BLaER1 (cell line): ENCODE measurements around the gene CDH22.

Experiments
- H3K27ac ChIP-seq: shearing (Covaris generic); formaldehyde crosslinking; 2 replicates; pipeline ENCODE4 v1.8.1; 2022
- H3K27me3 ChIP-seq: shearing (Covaris generic); formaldehyde crosslinking; 2 replicates; pipeline ENCODE4 v1.8.1; 2022
- H3K36me3 ChIP-seq: shearing (Covaris generic); formaldehyde crosslinking; 2 replicates; pipeline ENCODE4 v1.8.1; 2022
- H3K4me1 ChIP-seq: shearing (Covaris generic); formaldehyde crosslinking; 2 replicates; pipeline ENCODE4 v1.8.1; 2022
- H3K4me2 ChIP-seq: shearing (Covaris generic); formaldehyde crosslinking; 2 replicates; pipeline ENCODE4 v1.8.1; 2022
- H3K4me3 ChIP-seq: shearing (Covaris generic); formaldehyde crosslinking; 2 replicates; pipeline ENCODE4 v1.8.1; 2022
- H3K9ac ChIP-seq: shearing (Covaris generic); formaldehyde crosslinking; 2 replicates; pipeline ENCODE4 v1.8.1; 2022
- H3K9me3 ChIP-seq: shearing (Covaris generic); formaldehyde crosslinking; 2 replicates; pipeline ENCODE4 v1.8.1; 2022
- H4K20me1 ChIP-seq: shearing (Covaris generic); formaldehyde crosslinking; 2 replicates; pipeline ENCODE4 v1.8.1; 2022
- Cebpa-rat ChIP-seq: shearing (Covaris generic); IDR thresholded peaks from 2 replicates; pipeline ENCODE4 v1.8.1; 2022

CDH22 gene

DNA sequence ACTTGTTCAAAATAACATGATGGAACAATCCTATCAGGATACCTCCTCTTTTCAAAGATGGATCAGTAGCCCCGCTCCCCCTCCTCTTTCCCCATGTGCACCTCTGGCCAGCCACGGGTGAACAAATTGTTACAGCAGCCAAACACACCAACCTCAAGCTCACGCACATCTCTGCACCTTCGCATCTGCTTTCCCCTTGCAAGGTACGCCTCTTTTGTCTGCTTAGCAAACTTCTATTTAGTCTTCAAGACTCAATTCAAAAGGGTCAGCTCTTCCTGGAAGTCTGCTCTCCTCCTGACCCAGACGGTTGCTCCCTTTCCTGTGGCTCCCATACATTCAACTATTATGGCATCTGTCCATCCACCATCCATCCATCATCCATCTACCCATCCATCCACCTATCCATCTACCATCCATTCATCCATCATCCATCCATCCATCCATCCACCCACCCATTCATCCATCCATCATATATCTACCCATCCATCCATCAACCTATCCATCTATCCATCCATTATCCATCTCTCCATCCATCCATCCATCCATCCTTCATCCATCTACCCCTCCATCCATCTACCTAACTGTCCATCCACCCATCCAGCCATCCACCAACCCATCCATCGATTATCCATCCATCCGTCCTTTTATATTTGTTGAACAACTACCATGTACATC, 36.3 kb upstream of the CDH22 start:
- TF ChIP-seq Cebpa-rat, result no peak
- peaks cover 52% of the 10 kb centered on the region for H4K20me1 ChIP-seq
- H3K4me1 ChIP-seq, result peaks cover 27% of the 10 kb centered on the region
- no peak overlapping the region for H3K27ac ChIP-seq
- H3K4me3 ChIP-seq, result no peak overlapping the region
- no peak overlapping the region for H3K9ac ChIP-seq
- peak overlapping the region; percentile 63 for H3K4me2 ChIP-seq
- peaks cover 33% of the 10 kb centered on the region for H3K27me3 ChIP-seq
- no peaks in the 10 kb centered on the region for H3K9me3 ChIP-seq
- H3K36me3 ChIP-seq, result peaks cover 22% of the 10 kb centered on the region; the same call in 1 of the 2 replicates

DNA sequence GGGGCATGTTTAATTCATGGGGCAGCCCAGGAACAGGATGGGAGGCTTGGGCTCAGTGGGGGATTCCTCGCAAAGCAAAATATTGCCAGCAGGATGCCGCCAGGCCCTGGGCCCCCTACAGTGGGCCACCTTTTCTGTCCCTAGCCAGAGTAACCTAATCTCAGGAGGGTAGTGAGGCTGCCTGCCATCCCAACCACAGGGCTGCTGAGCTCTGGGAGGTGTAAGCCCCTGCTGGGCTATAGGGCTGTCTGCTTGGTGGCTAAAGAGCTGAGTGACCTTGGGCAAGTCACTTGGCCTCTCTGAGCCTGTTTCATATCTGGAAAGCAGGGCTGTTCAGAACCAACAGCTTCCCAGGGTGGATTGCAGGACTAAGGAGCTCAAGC, 35.7 kb upstream of the CDH22 start:
- Histone ChIP-seq H4K20me1 (peaks cover 45% of the 10 kb centered on the region), H3K36me3 (peaks cover 22% of the 10 kb centered on the region; the same call in 1 of the 2 replicates), H3K4me1 (peaks cover 20% of the 10 kb centered on the region), H3K4me3 (no peak overlapping the region), H3K9me3 (no peaks in the 10 kb centered on the region), H3K4me2 (peak overlapping the region; percentile 63), H3K27me3 (peaks cover 33% of the 10 kb centered on the region), H3K27ac (no peak overlapping the region), H3K9ac (no peak overlapping the region)
- no peak for TF ChIP-seq Cebpa-rat

- peak overlapping the region; percentile 63 for H3K4me2 ChIP-seq
- no peak overlapping the region for H3K27ac ChIP-seq
- H3K36me3 ChIP-seq, result peaks cover 20% of the 10 kb centered on the region; the same call in 1 of the 2 replicates
- H3K9me3 ChIP-seq, result no peaks in the 10 kb centered on the region
- peaks cover 33% of the 10 kb centered on the region for H3K27me3 ChIP-seq
- H3K4me1 ChIP-seq, result peaks cover 16% of the 10 kb centered on the region
- H4K20me1 ChIP-seq, result peaks cover 40% of the 10 kb centered on the region
- no peak overlapping the region for H3K9ac ChIP-seq
- no peak overlapping the region for H3K4me3 ChIP-seq
- no peak for TF ChIP-seq Cebpa-rat
Observed at GRCh38 chr20:46343348-46343974, 35.2 kb upstream of the CDH22 start.

DNA sequence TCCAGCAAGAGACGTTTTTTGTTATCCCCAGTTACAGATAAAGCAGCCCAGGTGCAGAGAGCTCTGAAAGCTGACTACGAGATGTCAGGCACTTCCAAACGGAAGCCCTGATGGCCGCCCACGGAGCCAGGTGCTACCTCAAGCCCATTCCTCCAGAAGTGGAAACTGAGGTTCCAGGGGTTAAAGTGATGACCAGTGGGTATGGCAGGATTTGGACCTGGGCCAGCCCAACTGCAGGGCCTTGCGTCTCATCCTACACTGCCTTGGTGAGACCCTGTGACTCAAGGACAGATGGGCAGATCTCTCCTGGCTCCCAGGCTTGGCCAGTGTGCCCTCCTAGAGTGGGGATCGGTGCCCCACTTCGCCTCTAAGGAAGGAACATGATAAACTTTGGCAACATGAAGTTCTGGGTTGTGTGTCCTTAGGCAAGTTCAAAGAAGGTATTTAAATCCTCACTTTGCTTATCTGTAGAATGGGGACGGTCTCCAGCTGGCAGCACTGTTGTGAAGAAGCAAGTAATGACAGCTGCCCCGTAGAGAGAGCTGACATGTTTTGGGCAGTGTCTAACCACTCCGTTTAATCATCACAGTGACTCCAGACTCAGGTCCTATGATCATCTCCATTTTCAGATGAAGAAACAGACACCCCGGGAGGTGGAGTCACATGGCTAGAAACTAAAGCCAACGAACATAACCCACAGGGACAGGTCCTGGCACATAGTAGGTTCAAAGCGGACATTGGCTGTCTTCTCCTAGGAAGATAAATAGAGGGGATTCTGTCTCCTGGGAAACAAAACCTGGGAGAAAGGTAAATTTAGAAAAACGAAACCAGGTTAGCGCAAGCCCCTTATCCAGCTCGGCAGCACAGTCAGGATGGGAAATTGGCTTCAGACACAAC, 34.4 kb upstream of the CDH22 start:
- peaks cover 33% of the 10 kb centered on the region for H3K27me3 ChIP-seq
- no peaks in the 10 kb centered on the region for H3K9me3 ChIP-seq
- H3K9ac ChIP-seq, result no peak overlapping the region
- H3K27ac ChIP-seq, result no peak overlapping the region
- H3K4me1 ChIP-seq, result peaks cover 16% of the 10 kb centered on the region
- no peak overlapping the region for H3K4me3 ChIP-seq
- no peak for TF ChIP-seq Cebpa-rat
- H3K36me3 ChIP-seq, result peaks cover 16% of the 10 kb centered on the region; the same call in 1 of the 2 replicates
- H3K4me2 ChIP-seq, result no peak overlapping the region
- peaks cover 35% of the 10 kb centered on the region for H4K20me1 ChIP-seq

- no peak for TF ChIP-seq Cebpa-rat
- Histone ChIP-seq H3K9me3 (no peaks in the 10 kb centered on the region), H3K27me3 (peaks cover 33% of the 10 kb centered on the region), H3K4me2 (no peak overlapping the region), H3K36me3 (peaks cover 10% of the 10 kb centered on the region; the same call in 1 of the 2 replicates), H3K4me1 (peaks cover 16% of the 10 kb centered on the region), H4K20me1 (peaks cover 28% of the 10 kb centered on the region), H3K27ac (no peak overlapping the region), H3K9ac (no peak overlapping the region), H3K4me3 (no peak overlapping the region)
Observed at GRCh38 chr20:46342010-46342378, 33.7 kb upstream of the CDH22 start.

- peaks cover 33% of the 10 kb centered on the region for H3K27me3 ChIP-seq
Observed at GRCh38 chr20:46341074-46342009, 33.0 kb upstream of the CDH22 start.

DNA sequence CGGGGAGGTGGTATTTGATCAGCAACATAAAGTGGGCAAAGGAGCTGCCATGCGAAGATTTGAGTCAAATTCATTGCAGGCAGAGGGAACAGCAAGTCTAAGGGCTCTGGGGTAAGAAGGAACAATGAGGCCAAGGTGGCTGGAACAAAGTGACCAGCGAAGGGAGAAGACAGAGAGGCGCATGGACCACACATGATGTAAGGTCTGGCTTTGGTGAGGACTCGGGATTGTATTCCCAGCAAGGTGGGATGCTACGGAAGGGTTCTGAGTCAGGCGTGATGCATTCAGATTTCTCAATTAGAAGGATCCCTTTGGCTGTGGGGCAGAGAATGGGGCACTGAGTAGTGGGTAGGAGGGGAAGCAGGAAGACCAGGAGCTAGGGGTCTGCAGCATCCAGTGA, 30.7 kb upstream of the CDH22 start:
- no peak for TF ChIP-seq Cebpa-rat
- Histone ChIP-seq H4K20me1 (peaks cover 16% of the 10 kb centered on the region), H3K4me1 (peaks cover 26% of the 10 kb centered on the region), H3K9me3 (no peaks in the 10 kb centered on the region), H3K36me3 (no peaks in the 10 kb centered on the region), H3K27ac (no peak overlapping the region), H3K9ac (no peak overlapping the region), H3K27me3 (peaks cover 24% of the 10 kb centered on the region), H3K4me3 (no peak overlapping the region), H3K4me2 (no peak overlapping the region)

More at GRCh38 chr20:46341074-46342009, 33.0 kb upstream of the CDH22 start:
- Histone ChIP-seq H3K36me3 (peaks cover 3% of the 10 kb centered on the region; the same call in 1 of the 2 replicates), H3K9me3 (no peaks in the 10 kb centered on the region), H3K27ac (no peak overlapping the region), H3K4me3 (no peak overlapping the region), H3K9ac (no peak overlapping the region), H3K4me2 (no peak overlapping the region), H4K20me1 (peaks cover 27% of the 10 kb centered on the region), H3K4me1 (peaks cover 16% of the 10 kb centered on the region)
- no peak for TF ChIP-seq Cebpa-rat

DNA sequence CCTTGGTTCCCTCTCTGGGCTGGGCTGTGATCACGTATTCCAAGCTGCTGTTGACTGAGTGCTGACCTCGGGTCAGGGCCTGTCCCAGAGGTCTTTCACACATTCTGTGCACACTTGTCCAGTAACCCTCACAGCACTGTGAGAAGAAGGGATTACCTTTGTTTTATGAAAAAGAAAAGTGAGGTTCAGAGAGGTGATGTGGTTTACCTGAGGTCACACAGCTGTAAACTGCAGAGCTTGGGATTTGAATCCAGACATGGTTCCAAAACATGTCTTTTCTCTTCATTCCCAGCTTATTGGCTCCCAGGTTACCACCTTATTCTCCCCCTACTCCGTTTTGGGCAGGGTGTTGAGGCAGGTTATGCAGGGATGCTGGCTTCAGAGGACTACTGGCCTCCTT, 28.4 kb upstream of the CDH22 start:
- H3K9ac ChIP-seq, result no peak overlapping the region
- H3K27me3 ChIP-seq, result peaks cover under 1% of the 10 kb centered on the region; the same call in 1 of the 2 replicates
- H3K27ac ChIP-seq, result no peak overlapping the region
- no peaks in the 10 kb centered on the region for H4K20me1 ChIP-seq
- no peak for TF ChIP-seq Cebpa-rat
- peaks cover 40% of the 10 kb centered on the region for H3K4me1 ChIP-seq
- H3K9me3 ChIP-seq, result no peaks in the 10 kb centered on the region
- no peak overlapping the region for H3K4me2 ChIP-seq
- H3K4me3 ChIP-seq, result no peak overlapping the region
- no peaks in the 10 kb centered on the region for H3K36me3 ChIP-seq
